CD4-positive, alpha-beta T cell treated with Interleukin-12 subunit alpha and Interleukin-12 subunit beta, for 1 hour (primary cell): ENCODE results near the gene HCN2.
"Not testable (repeated sequence)": the region's sequence is repeated elsewhere in the genome, so short reads cannot be mapped to it uniquely, and the experiment has no call there.

Experiments used
- DNase-seq: peaks from one replicate; pipeline ENCODE4 v3.0.0-alpha.2; 2020

Gene HCN2

DNA sequence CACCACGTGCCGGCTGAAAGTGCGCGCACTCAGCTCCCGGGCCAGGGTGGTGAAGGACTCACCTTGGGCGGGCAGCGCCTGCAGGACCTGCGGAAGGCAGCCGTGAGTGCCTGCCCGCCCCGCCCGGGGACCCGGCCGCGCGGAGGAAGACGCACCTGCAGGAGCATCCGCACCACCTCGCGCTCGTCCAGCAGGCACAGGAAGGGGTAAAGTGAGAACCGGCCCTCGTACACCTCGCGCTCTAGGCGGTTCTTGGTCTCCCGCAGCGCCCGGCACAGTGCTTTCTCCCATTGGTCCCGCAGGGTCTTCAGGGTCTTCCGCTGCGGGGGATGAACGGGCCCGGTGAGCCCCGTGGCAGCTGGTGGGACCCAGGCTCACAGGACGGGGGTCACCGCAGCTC lies 33.0 kb downstream of the HCN2 start:
- DNase-seq: no peak

DNA sequence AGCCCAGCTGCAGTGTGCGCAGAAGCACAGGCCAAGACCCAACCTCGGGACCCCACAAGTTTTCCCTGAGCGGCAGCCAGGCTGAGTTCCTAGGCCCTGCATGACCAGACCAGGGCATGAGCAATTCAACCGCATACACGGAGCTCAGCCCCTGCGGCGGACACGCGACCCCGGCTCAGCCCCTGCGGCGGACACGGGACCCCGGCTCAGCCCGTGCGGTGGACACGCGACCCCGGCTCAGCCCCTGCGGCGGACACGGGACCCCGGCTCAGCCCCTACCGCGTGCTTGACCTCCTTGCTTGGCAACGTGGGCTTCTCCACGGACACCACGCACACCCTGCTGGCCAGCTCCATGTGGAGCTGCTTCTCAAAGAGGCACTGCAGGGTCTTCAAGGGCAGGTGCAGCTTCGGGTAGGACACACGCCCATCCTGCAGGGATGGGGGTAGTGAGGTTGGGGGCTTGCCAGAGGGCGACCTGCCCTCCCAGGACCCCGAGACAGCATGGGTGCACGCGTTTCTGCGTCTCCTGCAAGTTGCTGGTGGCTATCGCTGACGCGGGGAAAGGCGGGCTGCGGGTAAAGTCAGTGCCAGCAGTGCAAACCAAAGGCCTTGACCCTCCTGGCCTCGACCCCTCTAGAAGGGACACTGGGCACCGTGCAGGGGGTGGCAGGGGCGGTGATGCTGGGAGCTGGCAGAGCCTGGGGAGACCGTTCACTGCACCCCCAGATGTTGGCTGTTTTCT lies 33.7 kb downstream of the HCN2 start:
- no peak for DNase-seq

DNA sequence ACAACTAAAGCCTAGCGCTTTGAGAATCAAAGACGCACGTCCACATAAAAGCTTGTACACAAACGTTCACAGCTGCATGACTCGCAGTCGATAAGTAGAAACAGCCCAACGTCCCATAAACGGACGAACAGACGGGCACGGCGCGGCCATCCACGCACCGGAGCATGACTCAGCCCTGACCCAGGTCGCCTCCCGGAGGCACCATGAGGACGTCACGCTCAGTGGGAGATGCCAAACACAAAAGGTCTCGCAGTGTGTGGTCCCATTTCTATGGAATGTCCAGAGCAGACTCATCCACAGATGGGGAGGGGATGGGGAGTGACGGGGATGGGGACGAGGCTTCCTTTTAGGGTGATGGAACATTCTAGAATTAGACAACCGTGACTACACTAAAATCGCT lies 34.3 kb downstream of the HCN2 start:
- DNase-seq: no peak

DNA sequence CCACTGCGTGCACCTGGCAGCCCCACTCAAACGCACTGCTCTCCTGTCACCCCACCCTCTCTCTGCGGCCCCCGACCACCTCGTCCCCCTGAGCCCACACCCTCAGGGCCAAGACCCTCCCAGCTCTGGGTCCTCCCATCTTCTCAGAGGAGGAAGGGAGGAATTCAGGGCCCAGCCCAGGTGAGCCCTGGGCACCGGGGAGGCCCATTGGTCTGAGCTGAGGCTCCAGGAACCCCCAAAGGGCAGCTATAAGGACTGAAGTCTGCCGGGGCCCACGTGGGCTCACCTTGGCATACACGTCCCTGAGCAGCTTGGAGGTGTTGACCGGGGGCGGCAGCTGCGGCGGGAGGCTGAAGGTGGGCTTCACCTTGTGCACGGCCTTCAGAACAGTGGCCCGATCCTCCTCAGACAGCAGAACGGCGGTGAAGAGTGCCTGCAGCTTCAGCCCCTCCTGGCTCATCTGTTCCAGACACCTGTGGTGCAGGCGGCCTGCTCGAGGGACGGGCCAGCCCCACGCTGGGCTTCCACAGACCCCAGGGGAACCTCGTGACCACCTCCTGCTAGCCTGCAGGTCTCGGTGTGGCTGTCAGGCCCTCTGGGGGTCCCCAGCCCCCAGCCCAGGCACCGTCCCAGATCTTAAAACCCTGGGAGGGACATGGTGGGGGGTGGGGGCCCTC lies 34.9 kb downstream of the HCN2 start:
- no peak for DNase-seq

DNA sequence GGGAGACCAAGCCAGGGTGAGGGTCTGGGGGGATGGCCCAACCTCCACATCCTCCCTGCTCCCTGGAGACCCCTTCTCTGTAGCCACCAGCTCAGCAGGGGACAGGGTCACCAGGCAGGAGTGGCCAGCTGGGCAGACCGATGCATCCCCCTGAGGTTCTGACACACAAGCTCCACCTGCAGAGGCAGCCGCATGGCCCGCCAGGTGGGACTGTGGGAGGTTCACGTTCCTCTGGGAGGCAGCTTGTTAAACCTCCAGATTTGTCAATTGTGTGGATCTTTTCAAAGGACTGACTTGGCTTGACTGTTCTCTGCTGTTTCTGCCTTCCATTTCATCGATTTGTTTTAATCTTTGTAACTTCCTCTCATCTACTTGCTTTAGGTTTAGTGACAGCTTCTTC lies 35.6 kb downstream of the HCN2 start:
- no peak for DNase-seq

DNA sequence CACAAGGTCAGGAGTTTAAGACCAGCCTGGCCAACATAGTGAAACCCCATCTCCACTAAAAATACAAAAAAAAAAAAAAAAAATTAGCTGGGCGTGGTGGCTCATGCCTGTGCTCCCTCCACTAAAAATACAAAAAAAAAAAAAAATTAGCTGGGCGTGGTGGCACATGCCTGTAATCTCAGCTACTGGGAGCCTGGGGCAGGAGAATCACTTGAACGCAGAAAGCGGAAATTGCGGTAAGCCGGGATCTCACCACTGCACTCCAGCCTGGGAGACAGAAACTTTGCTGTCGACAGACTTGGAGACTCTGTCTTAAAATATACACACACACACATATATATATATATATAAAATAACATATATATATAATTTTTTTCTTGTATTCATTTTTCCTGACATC lies 36.9 kb downstream of the HCN2 start:
- DNase-seq: not testable (repeated sequence)

DNA sequence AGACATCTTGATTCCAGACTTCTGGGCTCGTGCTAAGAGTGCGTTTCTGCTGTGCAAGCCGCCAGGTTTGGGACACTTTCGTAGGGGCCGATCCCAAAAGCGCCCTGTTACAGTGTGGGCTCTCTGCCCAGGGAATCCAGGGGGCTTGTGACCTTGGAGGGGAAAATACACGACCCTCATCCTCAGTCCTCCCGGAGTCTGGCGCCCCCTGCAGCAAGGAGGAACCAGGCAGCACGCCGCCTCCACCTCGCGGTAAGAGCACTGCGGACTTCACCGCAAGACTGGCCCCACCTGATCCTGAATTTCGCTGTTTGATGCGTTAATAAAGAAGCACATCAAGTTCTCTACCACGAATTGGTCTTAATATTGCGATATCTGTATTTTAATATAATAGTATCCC lies 38.5 kb downstream of the HCN2 start:
- no peak for DNase-seq

DNA sequence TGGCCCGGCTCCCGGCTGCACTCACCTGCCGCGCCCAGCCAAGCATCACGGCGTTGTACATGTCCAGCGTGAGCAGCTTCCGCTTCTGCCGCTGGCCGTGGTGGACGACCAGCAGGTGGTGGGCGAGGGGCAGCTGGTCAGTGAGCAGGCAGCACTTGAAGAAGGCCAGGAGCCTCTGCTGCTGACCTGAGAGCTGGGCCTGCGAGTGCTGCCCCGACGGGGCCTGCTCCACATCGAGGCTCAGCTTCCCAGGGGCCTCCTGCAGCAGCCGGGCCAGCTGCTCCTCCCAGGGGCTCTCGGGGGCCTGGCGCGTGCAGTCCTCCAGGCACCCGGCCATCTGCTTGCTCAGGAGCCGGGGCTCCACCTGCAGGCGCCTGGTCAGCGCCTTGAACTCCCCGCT lies 39.8 kb downstream of the HCN2 start:
- DNase-seq: not testable (repeated sequence)

DNA sequence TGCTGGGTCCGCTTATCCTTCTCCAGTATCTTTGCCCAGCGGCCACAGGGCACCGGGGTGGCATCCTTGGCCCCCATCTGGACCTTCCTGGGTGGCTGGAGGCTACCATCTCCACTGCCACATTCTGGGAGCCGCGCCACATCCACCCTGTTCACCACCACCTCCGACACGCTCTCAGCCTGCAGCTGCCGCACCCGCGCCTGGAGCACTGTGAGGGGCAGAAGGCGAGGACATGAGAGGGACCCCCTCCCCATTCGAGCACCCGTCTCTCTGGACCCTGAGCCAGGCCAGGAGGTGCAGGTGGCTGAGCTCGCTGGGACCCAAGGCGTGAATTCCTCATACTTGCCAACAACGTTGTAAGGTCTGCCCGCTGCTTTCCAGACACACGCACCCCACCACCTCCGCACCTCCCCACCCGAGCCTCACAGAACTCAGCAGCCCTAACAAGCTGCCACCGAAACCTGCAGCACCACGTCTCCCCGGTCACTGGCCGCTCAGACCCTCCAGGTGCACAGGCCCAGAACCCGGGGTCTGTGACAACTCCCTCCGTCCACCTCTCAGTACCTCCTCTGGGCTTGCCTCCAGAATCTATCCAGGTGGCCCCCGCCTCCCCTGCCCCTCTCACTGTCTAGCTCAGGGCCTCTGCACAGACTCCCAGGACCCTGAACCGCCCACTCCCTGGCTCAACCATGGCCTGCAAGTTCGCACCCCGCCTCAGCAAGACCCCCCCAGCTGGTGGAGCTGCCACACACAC lies 40.5 kb downstream of the HCN2 start:
- no peak for DNase-seq

DNA sequence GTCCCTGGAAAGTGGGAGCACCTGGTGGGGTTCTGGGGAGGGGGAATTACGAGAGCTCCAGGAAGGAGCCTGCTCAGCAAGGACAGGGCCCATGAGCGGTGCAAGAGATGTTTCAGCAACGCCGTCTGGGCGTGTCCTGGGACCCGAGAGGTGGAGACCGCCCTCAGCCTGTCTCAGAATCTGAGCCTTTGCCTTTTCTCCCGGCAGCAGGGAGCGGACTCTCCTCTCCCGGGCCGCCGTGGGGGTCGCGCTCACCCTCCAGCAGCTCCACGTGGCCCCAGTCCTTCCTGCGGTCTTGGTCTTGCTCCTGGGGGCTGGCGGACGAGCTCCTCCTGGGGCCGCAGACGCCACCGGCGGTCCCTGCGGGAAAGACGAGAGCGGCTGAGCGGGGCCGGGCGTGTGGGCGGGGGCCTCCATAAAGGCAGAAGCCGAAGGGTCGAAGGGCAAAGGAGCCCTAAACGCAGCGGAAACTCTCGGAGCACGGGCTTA lies 42.9 kb downstream of the HCN2 start:
- DNase-seq: no peak

DNA sequence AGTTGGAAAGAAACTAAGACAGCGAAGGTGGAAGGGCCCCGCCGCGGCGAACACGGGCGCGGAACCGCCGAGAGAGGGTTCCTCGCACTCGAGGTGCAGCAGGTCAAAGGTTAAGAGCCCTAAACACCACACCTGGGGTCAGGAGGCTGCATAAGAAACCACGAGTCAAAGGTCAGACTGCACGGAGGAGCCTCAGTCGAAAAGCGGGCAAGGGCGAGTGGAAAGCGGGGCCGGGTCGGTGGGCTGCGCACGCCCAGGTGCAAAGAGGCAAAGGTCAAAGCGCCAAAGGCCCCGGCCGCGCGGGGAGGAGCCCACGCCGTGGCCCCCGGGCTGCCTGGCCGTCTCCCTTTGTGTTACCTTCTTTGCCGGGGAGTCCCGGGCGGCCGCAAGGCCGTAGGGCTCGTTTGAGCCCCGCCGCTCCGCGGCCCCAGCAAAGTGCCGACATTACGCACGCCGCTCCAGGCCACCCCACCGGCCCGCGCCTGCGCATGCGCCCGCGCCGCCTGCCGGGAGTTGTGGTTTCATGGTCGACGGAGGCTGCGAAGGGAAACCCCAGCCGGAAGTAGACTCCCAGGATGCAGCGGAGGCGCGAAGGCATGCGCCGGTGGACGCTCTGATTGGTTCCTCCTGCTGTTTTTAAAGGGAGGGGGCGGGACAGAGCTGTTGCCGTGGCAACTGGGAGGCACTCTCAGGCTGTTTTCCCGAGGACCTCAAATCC lies 43.5 kb downstream of the HCN2 start, which contains the start of gene POLRMT:
POLRMT (minus strand) TSS at position 470 of the 718 bp plus-strand sequence; CDS start at position 445, 25 bp downstream.
- peak; percentile 98 for DNase-seq

DNA sequence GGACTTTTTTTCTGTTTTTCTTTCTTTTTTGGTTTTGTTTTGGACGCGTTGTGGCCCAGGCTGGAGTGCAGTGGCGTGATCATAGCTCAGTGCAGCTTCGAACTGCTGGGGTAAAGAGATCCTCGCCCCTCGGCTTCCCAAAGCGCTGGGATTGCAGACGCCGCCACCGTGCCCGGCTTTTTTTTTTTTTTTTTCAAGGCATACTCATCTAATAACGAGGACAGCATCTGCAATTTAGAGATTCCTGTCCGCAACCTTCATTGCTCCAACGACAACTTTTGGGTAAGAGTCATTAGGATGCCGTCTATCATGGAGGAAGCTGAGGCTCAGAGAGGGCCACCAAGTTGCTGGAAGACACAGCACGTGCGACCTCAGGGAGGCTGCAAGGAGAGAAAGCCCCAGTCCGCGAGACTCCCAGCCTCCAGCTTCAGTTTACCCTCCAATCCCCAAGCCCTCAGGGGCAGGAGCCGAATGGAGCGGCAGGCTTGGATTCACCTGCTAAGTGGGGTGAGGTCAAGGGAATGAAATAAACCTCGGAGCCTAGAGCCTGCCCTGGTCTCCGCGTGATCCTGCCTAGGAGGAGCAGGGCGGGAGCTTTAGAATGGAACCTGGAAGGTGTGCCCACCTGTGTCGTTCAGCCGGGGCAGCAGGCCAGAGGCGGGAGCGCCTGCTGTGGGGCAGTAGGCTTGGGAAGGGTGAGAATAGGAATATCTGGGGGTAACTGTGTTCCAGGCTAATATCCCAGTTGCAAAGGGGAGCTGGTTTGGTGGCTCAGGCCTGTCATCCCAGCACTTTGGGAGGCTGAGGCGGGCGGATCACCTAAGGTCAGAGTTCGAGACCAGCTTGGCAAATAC lies 44.3 kb downstream of the HCN2 start:
- no peak for DNase-seq

DNA sequence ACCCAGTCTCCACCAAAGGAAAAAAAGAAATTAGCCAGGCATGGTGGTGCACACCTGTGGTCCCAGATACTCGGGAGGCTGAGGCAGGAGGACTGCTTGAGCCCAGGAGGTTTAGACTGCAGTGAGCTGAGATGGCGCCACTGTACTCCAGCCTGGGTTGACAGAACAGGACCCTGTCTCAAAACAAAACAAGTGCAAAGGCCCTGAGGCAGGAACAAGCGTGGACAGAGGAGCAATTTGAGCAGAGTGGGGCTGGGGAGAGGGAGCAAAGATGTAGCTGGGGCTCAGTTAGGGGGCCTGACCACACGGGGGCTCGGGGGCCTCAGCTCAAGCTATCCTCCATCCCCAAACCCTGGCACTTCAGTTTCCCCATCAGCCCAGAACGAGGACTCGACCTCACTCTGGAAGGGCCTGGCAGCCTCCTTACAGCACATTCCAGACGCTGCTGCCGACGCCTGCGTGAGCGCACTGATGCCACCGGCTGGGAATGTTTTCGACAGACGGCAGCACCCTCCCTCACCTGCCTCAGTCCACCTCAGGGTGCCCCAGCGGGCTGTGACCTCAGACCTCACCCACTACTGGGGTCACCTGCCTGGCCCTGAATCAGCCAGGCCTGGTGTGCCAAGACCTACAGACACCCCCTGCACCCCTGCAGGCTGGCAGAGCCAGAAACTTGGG lies 45.4 kb downstream of the HCN2 start:
- no peak for DNase-seq

DNA sequence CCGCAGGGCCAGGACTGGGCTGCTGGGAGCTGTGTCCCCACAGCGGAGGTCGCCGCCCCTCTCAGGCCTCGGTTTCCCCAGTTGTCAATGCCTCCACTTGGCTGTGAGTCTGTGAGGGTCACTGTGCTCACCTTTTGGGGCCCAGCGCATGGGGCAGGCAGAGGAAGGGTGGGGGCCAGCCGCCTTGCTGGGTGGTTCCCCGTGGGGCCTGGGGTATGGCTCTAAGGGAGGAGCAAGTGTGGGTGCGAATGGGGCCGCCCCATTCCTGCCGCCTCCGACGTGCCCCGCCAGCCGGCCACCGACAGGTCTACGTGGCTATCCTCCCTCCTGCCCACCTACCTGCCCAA lies 49.2 kb downstream of the HCN2 start:
- DNase-seq: no peak

DNA sequence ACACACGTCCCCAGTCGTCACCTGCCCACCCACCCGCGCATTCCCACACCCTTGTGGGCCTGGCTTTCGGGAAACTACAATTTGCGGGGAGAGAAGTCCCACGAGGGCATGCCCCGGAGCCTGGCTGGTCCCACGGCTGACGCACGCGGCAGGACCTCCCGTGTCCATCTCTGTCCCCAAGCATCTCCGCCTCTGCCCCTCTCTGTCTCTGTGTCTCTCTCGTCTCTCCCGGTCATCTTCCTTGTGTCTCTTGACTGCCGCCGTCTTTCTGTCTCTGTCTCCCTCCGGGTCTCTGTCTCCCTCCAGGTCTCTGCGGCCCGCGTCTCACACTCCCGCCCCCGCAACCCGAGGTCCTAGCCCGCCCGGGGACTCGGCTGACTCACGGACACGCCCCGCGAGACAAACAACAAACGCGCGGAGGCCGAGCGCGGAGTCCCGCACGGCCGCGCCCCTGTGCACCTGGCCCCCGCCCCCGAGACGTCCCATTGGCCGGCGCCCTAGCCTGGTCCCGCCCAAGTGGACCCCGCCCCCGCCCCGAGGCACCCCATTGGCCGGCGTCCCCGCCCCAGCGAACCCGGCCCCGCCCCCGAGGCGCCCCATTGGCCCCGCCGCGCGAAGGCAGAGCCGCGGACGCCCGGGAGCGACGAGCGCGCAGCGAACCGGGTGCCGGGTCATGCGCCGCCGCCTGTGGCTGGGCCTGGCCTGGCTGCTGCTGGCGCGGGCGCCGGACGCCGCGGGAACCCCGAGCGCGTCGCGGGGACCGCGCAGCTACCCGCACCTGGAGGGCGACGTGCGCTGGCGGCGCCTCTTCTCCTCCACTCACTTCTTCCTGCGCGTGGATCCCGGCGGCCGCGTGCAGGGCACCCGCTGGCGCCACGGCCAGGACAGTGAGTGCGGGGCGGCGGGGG lies 49.8 kb downstream of the HCN2 start, which contains the start of gene FGF22:
FGF22 (plus strand) TSS at position 627 of the 908 bp plus-strand sequence; CDS start at position 674, 47 bp downstream.
- peak; percentile 96 for DNase-seq

DNA sequence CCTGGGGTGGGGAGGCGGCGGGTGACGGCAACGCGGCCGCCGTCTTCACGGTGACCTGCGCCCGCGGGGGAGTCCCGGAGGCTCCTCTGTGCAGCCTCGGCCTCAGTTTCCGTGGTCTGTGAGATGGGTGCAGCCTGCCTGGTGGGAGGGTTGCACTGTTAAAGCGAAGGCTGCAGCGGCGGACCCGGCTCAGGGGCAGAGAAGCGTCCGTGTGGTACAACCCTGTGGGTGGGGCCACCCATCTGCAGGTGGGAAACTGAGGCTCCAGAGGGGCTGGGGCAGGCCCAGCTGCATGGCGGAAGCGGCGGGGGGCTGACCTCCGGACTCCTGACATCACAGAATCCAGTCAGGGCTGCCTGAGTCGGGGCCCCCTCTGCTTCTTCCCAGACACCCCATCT lies 50.5 kb downstream of the HCN2 start:
- DNase-seq: no peak

DNA sequence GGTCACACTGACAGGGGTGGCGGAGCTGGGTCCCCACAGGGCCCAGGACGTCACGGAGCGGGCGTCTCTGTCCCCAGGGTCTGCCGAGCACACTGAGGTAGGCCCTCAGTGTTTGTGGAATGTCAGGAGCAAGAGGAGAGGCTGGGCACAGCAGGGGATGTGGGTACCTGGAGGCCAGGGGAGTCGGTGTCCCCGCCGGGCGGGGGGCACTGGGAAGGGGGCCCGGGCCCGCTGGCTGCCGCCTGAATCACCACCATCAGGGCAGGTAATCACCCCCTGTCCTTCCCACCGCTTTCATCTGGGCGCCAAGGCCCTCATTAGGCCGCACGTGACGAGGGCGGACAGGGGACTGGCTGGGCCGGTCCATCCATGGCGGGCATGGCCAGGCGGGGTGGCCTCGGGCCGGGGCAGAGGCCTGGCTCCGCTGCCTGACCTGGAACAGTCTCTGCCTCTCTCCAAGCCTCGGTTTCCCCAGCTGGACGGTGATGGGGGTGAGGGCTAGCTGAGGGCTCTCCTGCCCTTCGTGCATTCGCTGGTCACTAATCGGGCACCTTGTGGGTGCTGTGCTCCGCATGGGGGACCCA lies 51.0 kb downstream of the HCN2 start:
- no peak for DNase-seq

DNA sequence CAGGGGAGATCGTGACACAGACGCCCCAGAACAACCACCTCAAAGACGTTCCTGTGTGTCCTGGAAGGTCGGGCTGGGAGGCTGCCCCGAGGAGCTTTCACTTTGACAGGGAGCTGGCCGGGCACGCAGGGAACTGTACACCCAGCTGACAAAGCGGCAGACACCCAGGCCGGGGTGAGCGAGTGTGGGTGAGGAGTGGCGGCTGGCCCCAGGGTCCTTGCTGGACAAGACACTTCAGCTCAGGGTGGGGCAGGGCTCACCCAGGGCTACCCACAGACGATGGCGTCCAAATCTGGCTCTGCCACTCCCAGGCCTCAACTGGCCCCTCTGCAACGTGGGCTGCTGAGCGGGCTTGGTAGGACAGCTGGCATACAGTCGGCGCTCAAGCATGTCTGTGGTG lies 52.0 kb downstream of the HCN2 start:
- no peak for DNase-seq

DNA sequence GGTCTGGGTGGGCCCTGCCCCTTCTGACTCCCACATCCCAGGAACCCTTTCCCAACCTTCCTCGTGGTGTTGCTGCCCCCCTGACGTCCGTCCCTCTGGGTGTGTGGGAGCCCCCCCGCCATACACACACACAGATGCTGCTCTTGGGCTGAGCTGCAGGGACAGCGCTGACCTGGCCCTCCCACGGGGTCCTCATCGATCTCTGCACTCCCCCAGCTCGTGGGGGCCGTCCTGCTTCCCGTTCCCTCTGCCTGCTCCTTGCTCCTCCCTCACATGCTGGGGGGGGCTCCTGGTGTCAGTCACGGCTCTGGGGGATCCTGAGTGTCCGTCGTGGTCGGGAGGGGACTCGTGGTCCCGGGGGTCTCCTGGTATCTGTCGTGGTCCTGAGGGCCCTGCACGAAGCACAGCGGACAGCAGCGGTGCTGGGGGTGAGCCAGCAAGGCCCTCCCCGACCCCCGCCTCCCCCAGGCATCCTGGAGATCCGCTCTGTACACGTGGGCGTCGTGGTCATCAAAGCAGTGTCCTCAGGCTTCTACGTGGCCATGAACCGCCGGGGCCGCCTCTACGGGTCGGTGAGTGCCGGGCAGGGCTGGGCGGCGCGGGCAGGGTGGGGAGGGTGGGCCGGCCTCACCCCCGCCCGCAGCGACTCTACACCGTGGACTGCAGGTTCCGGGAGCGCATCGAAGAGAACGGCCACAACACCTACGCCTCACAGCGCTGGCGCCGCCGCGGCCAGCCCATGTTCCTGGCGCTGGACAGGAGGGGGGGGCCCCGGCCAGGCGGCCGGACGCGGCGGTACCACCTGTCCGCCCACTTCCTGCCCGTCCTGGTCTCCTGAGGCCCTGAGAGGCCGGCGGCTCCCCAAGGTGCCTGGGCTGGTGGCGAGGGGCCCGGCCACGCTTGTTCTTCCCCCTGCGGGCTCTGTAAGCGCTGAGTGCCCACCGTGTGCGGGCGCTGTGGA lies 53.4 kb downstream of the HCN2 start:
- no peak for DNase-seq
